ENCODE data around the gene BCDIN3D. TPM values are rescaled to one million over a fixed set of nuclear protein-coding genes. Genes with fewer than 3 reads are reported as not detected.

The BCDIN3D gene
- total and polyA plus RNA-seq, 2 of the 8 experiments (the other 6 are each of a cell fraction or from before 2014, with no cell fraction given), result 1.6 to 2.4 TPM

DNA sequence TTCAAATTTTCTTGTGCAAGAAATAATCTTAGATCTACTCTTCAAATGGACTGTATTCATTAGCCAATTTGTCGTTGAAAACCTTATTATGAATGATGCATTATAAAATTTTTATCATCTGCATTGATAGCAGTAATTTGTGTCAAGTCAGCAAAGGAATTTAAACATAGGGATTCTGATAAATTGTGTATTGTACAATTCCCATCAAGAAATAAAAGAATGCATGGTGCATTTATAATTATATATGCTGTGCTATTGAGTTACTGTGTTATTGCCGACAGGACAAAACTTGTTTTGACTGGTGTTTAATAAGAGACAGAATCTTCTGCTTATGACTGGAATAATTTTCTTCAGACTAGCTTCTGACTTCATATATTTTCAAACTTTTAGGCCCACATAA is 3.1 kb upstream of the BCDIN3D start:
- Histone ChIP-seq H4K5ac (ENCODE audit: insufficient read length, low read depth, low read length) (no peak overlapping the region), H3K14ac (ENCODE audit: insufficient read length) (no peak overlapping the region), H3K79me2 (ENCODE audit: control insufficient read depth in 1 of 2, insufficient read depth in 2 of 2, low read length in 2 of 2) (no peaks in the 10 kb centered on the region), H3K18ac (ENCODE audit: extremely low read depth, low read length) (no peak overlapping the region), H3K27ac (ENCODE audit: low read depth, low read length) (no peak overlapping the region), H2AFZ (ENCODE audit: low read length) (no peak overlapping the region), H3K4me2 (ENCODE audit: insufficient read depth in 1 of 2, low read depth in 2 of 2, low read length in 2 of 2) (no peak overlapping the region), H2BK120ac (replicated peaks; ENCODE audit: low read depth, low read length) (no peak overlapping the region), H3K9me3 (ENCODE audit: insufficient read depth in 2 of 2, low read depth in 1 of 2, low read length in 1 of 2) (no peaks in the 10 kb centered on the region), H3K23me2 (ENCODE audit: low read depth, low read length) (peaks cover 4% of the 10 kb centered on the region; the same call in 1 of the 2 replicates), H3K36me3 (ENCODE audit: control insufficient read depth in 2 of 4, insufficient read depth in 4 of 4, low read length in 3 of 4) (no peaks in the 10 kb centered on the region), H2BK12ac (ENCODE audit: low read depth, low read length) (no peak overlapping the region), H2BK5ac (ENCODE audit: low read depth, low read length) (no peak overlapping the region), H4K20me1 (replicated peaks in 1 of 2; ENCODE audit: control insufficient read depth in 1 of 2, insufficient read depth in 2 of 2, low read length in 2 of 2) (peaks cover 0 to 1% of the 10 kb centered on the region in 2 experiments), H3K9ac (replicated peaks in 1 of 4; ENCODE audit: extremely low read depth in 1 of 4, low read depth in 3 of 4, low read length in 3 of 4) (no peak overlapping the region), H3K27me3 (replicated peaks in 1 of 4; ENCODE audit: control insufficient read depth in 3 of 4, extremely low read depth in 1 of 4, insufficient read depth in 3 of 4, low read length in 3 of 4) (no peaks in the 10 kb centered on the region; a peak in 2 of 7 replicates), H4K8ac (ENCODE audit: extremely low read depth, insufficient read depth, low read length) (no peak overlapping the region), H4K91ac (replicated peaks; ENCODE audit: insufficient read length, low read length) (no peak overlapping the region), H2BK20ac (ENCODE audit: low read length) (no peak overlapping the region), H2BK15ac (ENCODE audit: low read length) (no peak overlapping the region), H2AK5ac (ENCODE audit: low read depth, low read length) (no peak overlapping the region), H3K23ac (ENCODE audit: insufficient read length) (no peak overlapping the region), H3K56ac (replicated peaks; ENCODE audit: insufficient read length, low read depth, low read length) (no peak overlapping the region), H3K4ac (replicated peaks; ENCODE audit: insufficient read length, low read depth, low read length) (no peak overlapping the region), H3K79me1 (ENCODE audit: low read depth, low read length) (no peaks in the 10 kb centered on the region), H3K4me3 (ENCODE audit: extremely low read depth in 1 of 4, insufficient read depth in 2 of 4, low read depth in 3 of 4, low read length in 4 of 4) (no peak overlapping the region), H3K4me1 (replicated peaks in 1 of 4; ENCODE audit: control insufficient read depth in 3 of 4, insufficient read depth in 4 of 4, low read length in 3 of 4) (peaks cover 2 to 5% (median 4%) of the 10 kb centered on the region in 4 experiments; a peak in 4 of 7 replicates)
- WGBS, 2 experiments (ENCODE audit: extremely low coverage in 1 of 2, insufficient coverage in 1 of 2, insufficient read length in 1 of 2, insufficient replicate concordance in 2 of 2, low coverage in 1 of 2, low lambda C conversion rate in 2 of 2, missing lambda C conversion rate in 1 of 2), result 91% methylated on average over 2 of the region's 2 CpGs; no CpG with 5 or more reads in 1 of the 2 experiments
- DNase-seq (ENCODE audit: low read depth in 1 of 2, low spot score in 2 of 2) (no peak), FAIRE-seq (no peak)
- ChIA-PET CTCF (ENCODE audit: partially characterized antibody) (interaction anchor here (1.0 to 2.8 kb wide), 4 partner anchors 21 to 51 kb away, joined by 3 to 11 read pairs (median 4); no protein-coding TSS in a partner anchor), POLR2A (ENCODE audit: partially characterized antibody) (no interaction called here)
- no peak for TF ChIP-seq JUND (IDR thresholded peaks at IDR 0.05; ENCODE audit: low read length)
- TF ChIP-seq CEBPB (IDR thresholded peaks at IDR 0.05; ENCODE audit: low read depth, low read length), result no peak

All from H1 (cell line).